IMR-90 (cell line): ENCODE data around the gene CD82. TPM values are rescaled to one million over a fixed set of nuclear protein-coding genes. Genes with fewer than 3 reads are reported as not detected.

Experiments
- ATAC-seq: fragments of 200-7000 bp; cut with Tn5 transposase; 2 replicates; pipeline ENCODE4 v1.9.1; 2020; ENCODE audit warnings: low read depth, mild to moderate bottlenecking, moderate library complexity
- BruUV-seq: library from RNA; stranded (reverse); fragments of 400-500 nt; replicated peaks from 2 replicates; lab custom pipeline; 2021; lab: Mats Ljungman, UMichigan
- CTCF ChIA-PET: fragments of 300-600 bp; formaldehyde crosslinking; extraction: SDS; loops from one replicate; lab custom pipeline; 2021; ENCODE audit warnings: antibody characterized with exemption; lab: Yijun Ruan, JAX
- POLR2A ChIA-PET: fragments of 300-600 bp; sonication (Branson Sonifier 250); formaldehyde crosslinking; loops from one replicate; lab custom pipeline; 2022; ENCODE audit warnings: antibody characterized with exemption; ENCODE audit not compliant: unreplicated experiment; lab: Charles Lee
- DNase-seq: peaks from one replicate; pipeline ENCODE4 v3.0.0; 2013
- H2AFZ ChIP-seq: replicated peaks from 2 replicates; pipeline ENCODE3; 2013; ENCODE audit warnings: low read length, mild to moderate bottlenecking; ENCODE audit not compliant: poor library complexity
- H2AK5ac ChIP-seq: 2 replicates; pipeline ENCODE4 v1.6.1; 2013; ENCODE audit warnings: low read depth, low read length, inconsistent platforms
- H2AK9ac ChIP-seq: replicated peaks from 2 replicates; pipeline ENCODE3; 2013; ENCODE audit warnings: mild to moderate bottlenecking, low read depth, low read length, moderate library complexity; ENCODE audit not compliant: poor library complexity
- H2BK120ac ChIP-seq: 2 replicates; pipeline ENCODE4 v1.6.1; 2013; ENCODE audit warnings: low read depth, low read length, inconsistent platforms
- H2BK15ac ChIP-seq: 3 replicates; pipeline ENCODE4 v1.6.1; 2013; ENCODE audit warnings: low read depth, low read length, inconsistent platforms
- H2BK20ac ChIP-seq: 2 replicates; pipeline ENCODE4 v1.6.1; 2013; ENCODE audit warnings: low read depth, mild to moderate bottlenecking, inconsistent platforms, low read length, moderate library complexity
- H2BK5ac ChIP-seq: 2 replicates; pipeline ENCODE4 v1.6.1; 2013; ENCODE audit warnings: mild to moderate bottlenecking, low read depth, low read length, inconsistent platforms; ENCODE audit not compliant: poor library complexity, severe bottlenecking
- H3K14ac ChIP-seq: replicated peaks from 2 replicates; pipeline ENCODE4 v1.6.1; 2013; ENCODE audit warnings: low read depth, low read length, inconsistent platforms
- H3K18ac ChIP-seq: 2 replicates; pipeline ENCODE4 v1.6.1; 2013; ENCODE audit warnings: low read depth, low read length, control low read depth
- H3K23ac ChIP-seq: 2 replicates; pipeline ENCODE4 v1.6.1; 2013; ENCODE audit warnings: low read depth, low read length, inconsistent platforms
- H3K27ac ChIP-seq: 2 replicates; pipeline ENCODE4 v1.5.1; 2013; ENCODE audit warnings: mild to moderate bottlenecking, control low read depth, low read length; ENCODE audit not compliant: insufficient read depth
- H3K27me3 ChIP-seq: 2 replicates; pipeline ENCODE4 v1.6.1; 2013; ENCODE audit warnings: low read length; ENCODE audit not compliant: control insufficient read depth, insufficient read depth
- H3K36me3 ChIP-seq: 2 replicates; pipeline ENCODE4 v1.6.1; 2013; ENCODE audit warnings: low read length, mixed read lengths; ENCODE audit not compliant: control insufficient read depth, insufficient read depth
- H3K4ac ChIP-seq: 2 replicates; pipeline ENCODE4 v1.6.1; 2013; ENCODE audit warnings: low read depth, low read length, inconsistent platforms
- H3K4me1 ChIP-seq: 2 replicates; pipeline ENCODE4 v1.6.1; 2013; ENCODE audit warnings: low read length, mixed read lengths; ENCODE audit not compliant: control insufficient read depth, insufficient read depth
- H3K4me2 ChIP-seq: 2 replicates; pipeline ENCODE4 v1.6.1; 2013; ENCODE audit warnings: low read depth, mild to moderate bottlenecking, control low read depth, low read length, moderate library complexity
- H3K4me3 ChIP-seq: 2 replicates; pipeline ENCODE4 v1.5.1; 2013; ENCODE audit warnings: low read depth, mild to moderate bottlenecking, control low read depth, low read length, moderate library complexity; ENCODE audit not compliant: insufficient read depth
- H3K56ac ChIP-seq: 2 replicates; pipeline ENCODE4 v1.6.1; 2013; ENCODE audit warnings: low read length, inconsistent platforms; ENCODE audit not compliant: insufficient read depth; ENCODE audit errors: extremely low read depth
- H3K79me1 ChIP-seq, 2 experiments: 2 replicates each; pipeline ENCODE4 v1.6.1; 2013; ENCODE audit warnings: low read length in 2 of 2, inconsistent platforms in 1 of 2, low read depth in 1 of 2
- H3K9ac ChIP-seq: 2 replicates; pipeline ENCODE4 v1.6.1; 2013; ENCODE audit warnings: low read depth, low read length, control low read depth
- H3K9me1 ChIP-seq: 2 replicates; pipeline ENCODE4 v1.6.1; 2013; ENCODE audit warnings: low read length, inconsistent platforms; ENCODE audit not compliant: insufficient read depth
- H3K9me3 ChIP-seq: 2 replicates; pipeline ENCODE4 v1.6.1; 2013; ENCODE audit warnings: low read length; ENCODE audit not compliant: control insufficient read depth, insufficient read depth
- H4K20me1 ChIP-seq: 2 replicates; pipeline ENCODE4 v1.6.1; 2013; ENCODE audit warnings: low read length, inconsistent platforms; ENCODE audit not compliant: insufficient read depth
- H4K5ac ChIP-seq: 2 replicates; pipeline ENCODE4 v1.6.1; 2013; ENCODE audit warnings: mild to moderate bottlenecking, low read depth, low read length, control low read depth
- H4K8ac ChIP-seq, 2 experiments: 2 replicates each; pipeline ENCODE4 v1.6.1; 2013; ENCODE audit warnings: low read depth in 2 of 2, low read length in 2 of 2, control low read depth in 1 of 2, inconsistent platforms in 1 of 2
- H4K91ac ChIP-seq: 2 replicates; pipeline ENCODE4 v1.6.1; 2013; ENCODE audit warnings: low read depth, low read length, inconsistent platforms; ENCODE audit not compliant: insufficient read depth
- CEBPB ChIP-seq: IDR thresholded peaks from 2 replicates; pipeline ENCODE4 v1.6.1; 2012; ENCODE audit warnings: low read depth, low read length, improper control_type of control experiment
- WGBS, 2 experiments: methylation state at CpG; one replicate each; pipeline versions ENCODE4 v1.1.5 to v1.1.7; 2013; ENCODE audit warnings: missing lambda C conversion rate in 2 of 2; ENCODE audit not compliant: insufficient read length in 1 of 2; ENCODE audit errors: extremely low coverage in 2 of 2; 5-methylcytosine and 5-hydroxymethylcytosine counted together
- dilution Hi-C: fragments of 300-500 bp; cut with HindIII; formaldehyde crosslinking; loops from one replicate; pipeline ENCODE4 v1.14.3; 2018; ENCODE audit warnings: low sequenced_read_pairs; ENCODE audit not compliant: unreplicated experiment
- in situ Hi-C: fragments of 300-500 bp; cut with MboI; formaldehyde crosslinking; loops from 3 replicates; pipeline ENCODE4 v1.14.3; 2019; ENCODE audit warnings: low sequenced_read_pairs, inconsistent platforms, mixed read lengths
- intact Hi-C: fragments of 100-400 bp; cut with micrococcal nuclease; formaldehyde crosslinking; loops from 2 replicates; pipeline ENCODE4 v1.10.0; 2022
- polyA plus RNA-seq, 3 experiments: library from polyadenylated mRNA; depleted of rRNA; stranded (reverse); fragments of >200 nt; gene quantifications; 2 replicates each; pipeline ENCODE4 v1.2.3, GENCODE V29; 2012; ENCODE audit warnings: low replicate concordance in 1 of 3
- total RNA-seq: library from RNA; depleted of rRNA; stranded (reverse); fragments of >200 nt; gene quantifications from 2 replicates; pipeline ENCODE4 v1.2.3, GENCODE V29; 2012
- TF ChIP-seq, protein P1 (sequence below): fragments of 150-350 bp; IDR thresholded peaks from 2 replicates; pipeline ENCODE4 v1.6.1; 2017; ENCODE audit warnings: mild to moderate bottlenecking, antibody characterized with exemption, low read length, low read depth

The CD82 gene
- total and polyA plus RNA-seq, 2 of the 4 experiments (the other 2 are of a cell fraction), result 32.8 to 49.4 TPM

- intact Hi-C loops, result no loop called here
- peak overlapping the region; percentile 37; the same call in 1 of the 3 replicates for H2BK15ac ChIP-seq
- no peak overlapping the region for H3K56ac ChIP-seq
- H3K4me1 ChIP-seq, result peaks cover 55% of the 10 kb centered on the region
- no peak overlapping the region for H3K4me2 ChIP-seq
- H2BK120ac ChIP-seq, result peak overlapping the region; percentile 3; the same call in 1 of the 2 replicates
- peak overlapping the region; percentile 53; the same call in 1 of the 2 replicates for H4K91ac ChIP-seq
- no peak for ATAC-seq
- CTCF ChIA-PET, result interaction anchor here (1.5 kb wide), 1 partner anchor 44 kb away, joined by 4 read pairs; no protein-coding TSS in a partner anchor
- H2AK9ac ChIP-seq, result no peak overlapping the region
- DNase-seq, result no peak
- POLR2A ChIA-PET, result no interaction called here
- H2BK20ac ChIP-seq, result 0 out of 2 replicates have a peak overlapping the region, but pooled peaks have one; percentile 26
- no TSS peak for BruUV-seq
- H3K23ac ChIP-seq, result 0 out of 2 replicates have a peak overlapping the region, but pooled peaks have one; percentile 20
- WGBS, 2 experiments, result 100% methylated on average over 1 to 2 of the region's 7 CpGs
- no peaks in the 10 kb centered on the region for H3K27me3 ChIP-seq
- peak overlapping the region in 1 of 2 experiments; percentile 19; a peak in 1 of 4 replicates for H4K8ac ChIP-seq
- H2AFZ ChIP-seq, result no peak overlapping the region
- H3K9me3 ChIP-seq, result no peaks in the 10 kb centered on the region
- TF ChIP-seq, protein P1, sequence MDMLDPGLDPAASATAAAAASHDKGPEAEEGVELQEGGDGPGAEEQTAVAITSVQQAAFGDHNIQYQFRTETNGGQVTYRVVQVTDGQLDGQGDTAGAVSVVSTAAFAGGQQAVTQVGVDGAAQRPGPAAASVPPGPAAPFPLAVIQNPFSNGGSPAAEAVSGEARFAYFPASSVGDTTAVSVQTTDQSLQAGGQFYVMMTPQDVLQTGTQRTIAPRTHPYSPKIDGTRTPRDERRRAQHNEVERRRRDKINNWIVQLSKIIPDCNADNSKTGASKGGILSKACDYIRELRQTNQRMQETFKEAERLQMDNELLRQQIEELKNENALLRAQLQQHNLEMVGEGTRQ, result no peak
- no peak for TF ChIP-seq CEBPB
- no peak overlapping the region for H2BK5ac ChIP-seq
- no peak overlapping the region for H4K5ac ChIP-seq
- no peak overlapping the region for H3K27ac ChIP-seq
- dilution Hi-C loops, result no loop called here
- in situ Hi-C loops, result loop anchor here (25.0 kb wide), 1 partner anchor 1240 kb away; the partner anchor contains the start of gene SLC35C1
- no peaks in the 10 kb centered on the region for H4K20me1 ChIP-seq
- H3K9ac ChIP-seq, result no peak overlapping the region
- peak overlapping the region; percentile 66 for H3K4ac ChIP-seq
- no peak overlapping the region for H3K18ac ChIP-seq
- H3K14ac ChIP-seq, result no peak overlapping the region
- peak overlapping the region; percentile 20; the same call in 1 of the 2 replicates for H2AK5ac ChIP-seq
- no peaks in the 10 kb centered on the region for H3K36me3 ChIP-seq
- peaks cover 50 to 84% of the 10 kb centered on the region in 2 experiments for H3K79me1 ChIP-seq
- H3K4me3 ChIP-seq, result no peak overlapping the region
- peaks cover 45% of the 10 kb centered on the region for H3K9me1 ChIP-seq
Observed at GRCh38 chr11:44572436-44572835, 7.0 kb downstream of the CD82 start.
